ENCODE data around the gene PLTP.
"Not testable (repeated sequence)": the region's sequence is repeated elsewhere in the genome, so short reads cannot be mapped to it uniquely, and the experiment has no call there.

Gene PLTP

GRCh38 chr20:45944965-45945677, 33.2 kb upstream of the PLTP start:
- no peak for DNase-seq (ENCODE audit: low read depth)

DNA sequence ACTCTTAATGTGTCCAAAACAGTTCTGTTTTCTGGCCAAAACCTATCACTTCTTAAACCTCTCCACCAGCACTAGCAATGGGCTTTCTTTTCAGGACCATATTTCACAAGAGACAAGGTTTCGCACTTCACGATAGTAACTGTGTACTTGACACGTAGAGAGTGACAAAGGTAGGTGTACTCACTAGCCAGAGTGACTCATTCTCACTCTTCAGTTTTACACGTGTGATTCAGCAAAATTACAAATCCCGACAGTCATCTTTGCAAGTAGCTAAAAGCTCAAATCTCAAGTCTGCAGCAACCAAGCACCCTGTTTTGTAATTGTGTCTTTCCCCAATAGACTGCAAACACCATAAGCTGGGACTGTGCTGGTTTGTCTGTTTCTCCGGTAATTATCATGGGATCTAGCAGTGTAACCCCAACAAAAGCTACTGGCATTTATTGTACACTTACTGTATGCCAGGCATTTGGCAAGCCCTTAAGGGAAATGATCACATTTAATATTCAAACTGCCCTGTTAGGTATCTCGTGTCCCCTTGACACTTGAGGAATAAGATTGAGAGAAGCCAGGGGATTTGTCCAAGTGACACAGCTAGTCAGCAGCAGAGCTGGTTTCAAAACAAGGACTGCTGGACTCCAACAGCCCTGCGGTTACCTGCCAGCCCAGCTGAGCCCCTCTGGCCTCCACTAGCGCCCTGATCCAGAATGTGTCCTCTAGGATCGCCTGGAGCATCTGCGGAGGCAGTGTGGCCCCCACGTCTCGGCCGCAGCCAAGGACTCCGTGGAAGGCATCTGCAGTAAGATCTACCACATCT, 32.4 kb upstream of the PLTP start:
- DNase-seq (ENCODE audit: low read depth), result no peak

DNA sequence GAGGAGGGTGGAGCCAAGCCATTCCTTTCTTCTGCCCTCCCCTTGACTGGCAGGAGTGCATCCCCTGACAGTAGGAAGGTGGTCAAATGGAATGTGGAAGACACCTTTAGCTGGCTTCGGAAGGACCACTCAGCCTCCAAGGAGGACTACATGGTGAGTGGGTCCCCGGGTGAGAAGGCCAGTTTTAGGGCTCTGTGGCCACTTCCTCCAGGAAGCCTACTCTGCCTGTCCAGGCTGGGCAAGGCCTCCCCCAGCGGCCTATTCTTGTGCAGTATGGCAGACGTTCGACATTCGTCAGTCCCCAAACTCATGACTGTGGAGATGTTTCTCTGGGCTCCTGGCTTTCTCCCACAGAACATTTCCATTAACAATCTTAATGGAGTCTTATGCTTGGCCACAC, 31.7 kb upstream of the PLTP start:
- no peak for DNase-seq (ENCODE audit: low read depth)

- no peak for DNase-seq (ENCODE audit: low read depth)
Measured at GRCh38 chr20:45940469-45940868, 28.5 kb upstream of the PLTP start.

GRCh38 chr20:45940053-45940452, 28.1 kb upstream of the PLTP start:
- no peak for DNase-seq (ENCODE audit: low read depth)

DNA sequence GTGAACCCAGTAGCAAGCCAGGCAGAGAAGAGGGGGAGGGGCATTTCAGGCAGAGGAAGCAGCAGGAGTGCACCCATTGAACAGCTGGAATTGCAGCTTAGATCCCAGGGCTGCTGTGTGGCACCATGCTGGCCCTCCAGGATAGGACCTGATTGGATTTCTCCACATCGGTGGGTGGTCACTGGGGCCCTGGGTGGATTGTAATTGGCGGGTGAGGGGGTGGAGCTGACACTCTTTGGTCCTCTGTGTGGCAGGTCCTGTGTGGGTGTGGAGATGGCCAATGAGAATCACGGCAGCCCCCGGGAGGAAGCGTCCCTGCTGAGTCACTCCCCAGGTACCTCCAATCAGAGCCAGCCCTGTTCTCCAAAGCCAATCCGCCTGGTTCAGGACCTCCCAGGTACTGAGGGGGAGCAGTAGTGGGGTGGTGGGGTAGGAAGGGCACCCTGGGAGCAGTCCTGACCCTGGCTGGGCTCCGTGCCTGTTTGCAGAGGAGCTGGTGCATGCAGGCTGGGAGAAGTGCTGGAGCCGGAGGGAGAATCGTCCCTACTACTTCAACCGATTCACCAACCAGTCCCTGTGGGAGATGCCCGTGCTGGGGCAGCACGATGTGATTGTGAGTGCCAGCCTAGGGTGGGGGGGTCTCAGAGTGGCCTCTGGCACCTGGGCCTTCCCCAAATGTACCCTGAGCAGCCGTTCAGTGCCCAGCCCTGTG, 26.9 kb upstream of the PLTP start:
- DNase-seq (ENCODE audit: low read depth), result no peak

DNA sequence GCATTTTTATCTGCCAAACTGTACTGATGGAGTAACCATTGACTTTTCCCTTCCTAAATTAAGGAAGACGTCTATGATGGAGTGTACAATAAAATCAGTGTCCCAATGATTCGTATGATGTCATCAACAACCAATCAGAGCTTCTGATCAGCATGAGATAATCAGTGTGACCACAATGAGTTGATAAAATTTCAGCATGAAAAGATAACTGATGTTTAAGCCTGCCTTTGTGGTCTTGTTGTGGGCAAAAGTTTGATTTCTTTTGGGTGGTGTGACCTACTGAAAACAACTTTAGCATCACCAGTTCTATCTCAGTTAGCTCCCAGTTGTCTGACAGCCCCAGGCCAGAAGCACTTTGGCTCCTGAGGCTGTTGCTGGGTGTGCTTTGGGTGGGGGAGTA, 25.8 kb upstream of the PLTP start:
- no peak for DNase-seq (ENCODE audit: low read depth)

- no peak for DNase-seq (ENCODE audit: low read depth)
Measured at GRCh38 chr20:45935416-45936046, 23.6 kb upstream of the PLTP start.

- DNase-seq (ENCODE audit: low read depth), result peak; percentile 94
Measured at GRCh38 chr20:45934586-45935415, 22.8 kb upstream of the PLTP start, which contains the start of gene PCIF1. Gene PCIF1, plus strand, starts transcription at chr20:45934683. Its CDS starts 4,317 bp downstream, at chr20:45939000.

DNA sequence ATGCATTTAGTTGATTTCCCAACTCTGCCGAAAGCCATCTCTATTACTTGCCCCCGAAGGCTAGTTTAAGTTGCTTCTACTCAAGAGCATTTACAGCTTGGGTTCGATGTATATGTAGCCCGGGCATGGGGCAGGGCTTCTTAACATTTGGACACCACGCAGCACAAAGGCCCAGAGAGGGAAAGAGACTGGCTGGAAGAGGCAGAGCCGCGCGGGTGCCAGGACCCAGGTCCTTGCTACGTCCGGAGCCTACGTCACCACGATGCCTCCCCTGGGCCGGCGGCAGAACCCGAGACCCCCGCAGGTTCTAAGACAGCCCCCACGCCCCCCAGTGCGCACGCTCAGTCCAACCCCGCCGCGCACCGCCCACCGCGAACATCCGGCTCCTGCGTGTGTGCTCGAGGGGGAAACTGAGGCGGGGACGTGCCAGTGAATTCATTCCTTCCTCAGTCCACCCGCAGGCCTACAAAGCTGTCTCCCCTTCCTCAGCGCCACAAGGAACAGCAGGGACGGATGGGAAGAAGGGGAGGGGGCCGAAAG, 22.2 kb upstream of the PLTP start:
- DNase-seq (ENCODE audit: low read depth), result peak; percentile 33

DNA sequence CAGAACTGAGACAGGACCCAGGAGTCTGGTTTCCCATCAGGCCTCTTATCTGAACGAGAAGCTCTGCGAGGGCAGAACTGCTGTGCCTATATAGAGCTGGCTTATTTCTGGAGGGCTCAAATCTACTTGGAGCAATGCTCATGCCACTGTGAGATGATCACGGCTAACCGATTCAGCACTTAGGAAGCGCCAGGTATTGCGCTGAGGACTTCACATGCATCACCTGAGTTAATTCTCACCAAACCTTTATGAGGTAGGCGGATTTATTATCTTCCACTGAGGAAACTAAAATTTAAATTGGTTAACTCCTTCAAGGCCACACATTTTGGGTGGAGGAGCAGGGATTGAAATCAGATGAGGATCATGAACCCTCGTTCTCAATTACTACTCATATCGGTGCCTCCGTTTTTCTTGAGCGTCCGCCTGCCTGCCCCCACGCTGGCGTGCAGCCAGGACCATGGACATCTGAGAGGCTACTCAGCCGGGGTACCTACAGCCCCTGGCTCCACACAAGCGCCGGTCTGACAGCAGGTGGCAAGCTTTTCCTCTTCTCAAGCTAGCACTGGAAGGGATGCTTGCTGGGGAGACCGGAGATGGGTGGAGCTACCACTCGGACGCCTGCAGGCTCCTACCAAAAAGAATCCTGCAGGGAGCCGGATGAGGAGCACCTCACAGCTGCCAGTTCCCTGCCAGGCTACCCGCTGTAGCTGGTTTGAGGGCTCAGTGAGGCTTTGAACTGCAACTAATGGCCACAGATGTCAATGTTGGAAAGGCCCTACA, 21.5 kb upstream of the PLTP start:
- DNase-seq (ENCODE audit: low read depth), result no peak

DNA sequence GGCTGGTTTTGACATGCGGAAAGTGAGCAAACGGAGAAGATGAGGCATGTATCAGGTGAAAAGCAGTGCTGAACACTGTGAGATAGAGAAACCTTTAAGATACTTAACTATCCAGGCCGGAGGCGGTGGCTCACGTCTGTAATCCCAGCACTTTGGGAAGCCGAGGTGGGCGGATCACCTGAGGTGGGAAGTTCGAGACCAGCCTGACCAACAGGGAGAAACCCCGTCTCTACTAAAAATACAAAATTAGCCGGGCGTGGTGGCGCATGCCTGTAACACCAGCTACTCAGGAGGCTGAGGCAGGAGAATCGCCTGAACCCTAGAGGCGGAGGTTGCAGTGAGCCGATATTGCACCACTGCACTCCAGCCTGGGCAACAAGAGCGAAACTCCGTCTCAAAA, 19.7 kb upstream of the PLTP start:
- not testable (repeated sequence) for DNase-seq (ENCODE audit: low read depth)

- no peak for DNase-seq (ENCODE audit: low read depth)
Measured at GRCh38 chr20:45927071-45927878, 15.3 kb upstream of the PLTP start.

DNA sequence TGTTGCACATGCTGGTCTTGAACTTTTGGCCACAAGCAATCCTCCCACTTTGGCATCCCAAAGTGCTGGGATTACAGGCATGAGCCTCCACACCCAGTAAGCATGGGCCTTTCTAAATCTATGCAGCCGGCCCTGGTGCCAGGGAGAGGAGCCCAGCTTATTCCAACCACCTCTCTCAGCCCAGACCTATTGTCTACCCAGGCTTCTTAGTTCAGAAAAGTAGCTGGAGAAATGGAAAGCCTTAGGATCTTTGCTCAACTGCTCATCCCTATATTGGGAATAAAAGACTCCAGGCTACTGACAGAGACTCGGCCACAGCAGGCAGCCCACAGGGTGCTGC, 14.7 kb upstream of the PLTP start:
- DNase-seq (ENCODE audit: low read depth), result no peak

DNA sequence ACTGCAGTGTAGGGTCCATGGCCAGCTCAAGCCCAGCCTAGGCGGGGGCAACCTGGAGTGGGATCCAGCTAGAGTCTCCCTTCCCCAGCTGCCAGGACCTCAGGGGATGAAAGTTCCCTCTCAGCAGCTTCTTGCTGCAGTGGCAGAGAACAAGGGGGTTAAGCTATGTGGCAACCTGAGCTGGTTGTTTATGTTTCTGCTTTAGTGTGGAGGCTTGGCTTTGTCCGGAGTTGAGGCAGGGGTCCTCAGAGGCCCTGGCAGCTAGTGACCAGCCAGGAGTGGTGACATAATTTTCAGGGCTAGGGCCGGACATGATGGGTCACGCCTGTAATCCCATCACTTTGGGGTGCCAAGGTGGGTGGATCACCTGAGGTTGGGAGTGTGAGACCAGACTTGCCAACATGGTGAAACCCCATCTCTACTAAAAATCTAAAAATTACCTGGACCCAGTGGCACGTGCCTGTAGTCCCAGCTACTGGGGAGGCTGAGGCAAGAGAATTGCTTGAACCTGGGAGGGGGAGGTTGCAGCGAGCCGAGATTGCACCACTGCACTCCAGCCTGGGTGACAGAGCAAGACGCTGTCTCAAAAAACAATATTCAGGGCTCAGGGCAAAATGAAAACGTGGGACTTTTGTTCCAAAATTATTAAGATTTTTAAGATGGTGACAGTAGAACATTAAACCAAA, 14.0 kb upstream of the PLTP start:
- no peak for DNase-seq (ENCODE audit: low read depth)

- no peak for DNase-seq (ENCODE audit: low read depth)
Measured at GRCh38 chr20:45924391-45925261, 12.7 kb upstream of the PLTP start.

GRCh38 chr20:45921337-45922189, 9.6 kb upstream of the PLTP start:
- DNase-seq (ENCODE audit: low read depth), result no peak
